Ishikawa (cell line): ENCODE data around the gene GNG8.

Experiments
- CEBPB ChIP-seq: IDR thresholded peaks from 2 replicates; pipeline ENCODE4 v1.6.1; 2012
- CREB1 ChIP-seq: IDR thresholded peaks from 2 replicates; pipeline ENCODE4 v1.6.1; 2012; ENCODE audit warnings: low read depth
- EGR1 ChIP-seq: IDR thresholded peaks from 2 replicates; pipeline ENCODE4 v1.6.1; 2012
- EP300 ChIP-seq: IDR thresholded peaks from 2 replicates; pipeline ENCODE4 v1.6.1; 2012; ENCODE audit warnings: borderline replicate concordance
- FOXM1 ChIP-seq: IDR thresholded peaks from 2 replicates; pipeline ENCODE4 v1.6.1; 2012; ENCODE audit warnings: low read depth, borderline replicate concordance
- MAX ChIP-seq: IDR thresholded peaks from 2 replicates; pipeline ENCODE4 v1.6.1; 2012
- NFIC ChIP-seq: IDR thresholded peaks from 2 replicates; pipeline ENCODE4 v1.6.1; 2012
- RAD21 ChIP-seq: IDR thresholded peaks from 2 replicates; pipeline ENCODE4 v1.6.1; 2012; ENCODE audit warnings: low read depth
- REST ChIP-seq: IDR thresholded peaks from 2 replicates; pipeline ENCODE4 v1.6.1; 2012; ENCODE audit warnings: low read depth, mild to moderate bottlenecking
- TAF1 ChIP-seq: IDR thresholded peaks from 2 replicates; pipeline ENCODE4 v1.6.1; 2012; ENCODE audit warnings: low read depth, mild to moderate bottlenecking
- TCF12 ChIP-seq: IDR thresholded peaks from 2 replicates; pipeline ENCODE4 v1.6.1; 2012; ENCODE audit warnings: low read depth
- TEAD4 ChIP-seq: IDR thresholded peaks from 2 replicates; pipeline ENCODE4 v1.6.1; 2012
- USF1 ChIP-seq: IDR thresholded peaks from 2 replicates; pipeline ENCODE4 v1.6.1; 2012
- YY1 ChIP-seq: IDR thresholded peaks from 2 replicates; pipeline ENCODE4 v1.6.1; 2012; ENCODE audit warnings: low read depth
- ZBTB7A ChIP-seq: IDR thresholded peaks from 2 replicates; pipeline ENCODE4 v1.6.1; 2012; ENCODE audit warnings: low read depth

GNG8 gene

GRCh38 chr19:46613525-46613924, 22.5 kb downstream of the GNG8 start:
- TF ChIP-seq TAF1: no peak
- TF ChIP-seq USF1: no peak
- no peak for TF ChIP-seq YY1
- no peak for TF ChIP-seq CEBPB
- TF ChIP-seq MAX: no peak
- no peak for TF ChIP-seq CREB1
- TF ChIP-seq ZBTB7A: no peak
- no peak for TF ChIP-seq FOXM1
- TF ChIP-seq NFIC: no peak
- no peak for TF ChIP-seq REST
- no peak for TF ChIP-seq TCF12
- no peak for TF ChIP-seq RAD21
- TF ChIP-seq EP300: no peak
- no peak for TF ChIP-seq EGR1
- no peak for TF ChIP-seq TEAD4

- TF ChIP-seq RAD21 (no peak), TAF1 (no peak), CREB1 (no peak), REST (no peak), FOXM1 (no peak), TEAD4 (no peak), YY1 (no peak), ZBTB7A (no peak)
These were observed 24.2 kb downstream of the GNG8 start for GRCh38 chr19:46611776-46612175.

- no peak for TF ChIP-seq ZBTB7A
- TF ChIP-seq NFIC: no peak
- no peak for TF ChIP-seq CEBPB
These were observed 24.9 kb downstream of the GNG8 start for GRCh38 chr19:46610851-46611770.

- no peak for TF ChIP-seq REST
- TF ChIP-seq TCF12: no peak
- no peak for TF ChIP-seq CEBPB
- no peak for TF ChIP-seq EP300
- no peak for TF ChIP-seq TAF1
- TF ChIP-seq ZBTB7A: no peak
- no peak for TF ChIP-seq YY1
These were observed 25.6 kb downstream of the GNG8 start for GRCh38 chr19:46610413-46610775.

- no peak for TF ChIP-seq RAD21
- no peak for TF ChIP-seq TAF1
- no peak for TF ChIP-seq USF1
- TF ChIP-seq TCF12: no peak
- TF ChIP-seq EGR1: no peak
- no peak for TF ChIP-seq MAX
- no peak for TF ChIP-seq ZBTB7A
- no peak for TF ChIP-seq EP300
- no peak for TF ChIP-seq YY1
- TF ChIP-seq REST: no peak
- no peak for TF ChIP-seq CREB1
- no peak for TF ChIP-seq TEAD4
- TF ChIP-seq NFIC: no peak
- TF ChIP-seq FOXM1: no peak
- no peak for TF ChIP-seq CEBPB
These were observed 26.2 kb downstream of the GNG8 start for GRCh38 chr19:46609511-46610412.
